ENCODE measurements around the gene MARK2.
A peak's percentile ranks its signal among the peaks of the same experiment; 100 is the strongest.

The MARK2 gene

DNA sequence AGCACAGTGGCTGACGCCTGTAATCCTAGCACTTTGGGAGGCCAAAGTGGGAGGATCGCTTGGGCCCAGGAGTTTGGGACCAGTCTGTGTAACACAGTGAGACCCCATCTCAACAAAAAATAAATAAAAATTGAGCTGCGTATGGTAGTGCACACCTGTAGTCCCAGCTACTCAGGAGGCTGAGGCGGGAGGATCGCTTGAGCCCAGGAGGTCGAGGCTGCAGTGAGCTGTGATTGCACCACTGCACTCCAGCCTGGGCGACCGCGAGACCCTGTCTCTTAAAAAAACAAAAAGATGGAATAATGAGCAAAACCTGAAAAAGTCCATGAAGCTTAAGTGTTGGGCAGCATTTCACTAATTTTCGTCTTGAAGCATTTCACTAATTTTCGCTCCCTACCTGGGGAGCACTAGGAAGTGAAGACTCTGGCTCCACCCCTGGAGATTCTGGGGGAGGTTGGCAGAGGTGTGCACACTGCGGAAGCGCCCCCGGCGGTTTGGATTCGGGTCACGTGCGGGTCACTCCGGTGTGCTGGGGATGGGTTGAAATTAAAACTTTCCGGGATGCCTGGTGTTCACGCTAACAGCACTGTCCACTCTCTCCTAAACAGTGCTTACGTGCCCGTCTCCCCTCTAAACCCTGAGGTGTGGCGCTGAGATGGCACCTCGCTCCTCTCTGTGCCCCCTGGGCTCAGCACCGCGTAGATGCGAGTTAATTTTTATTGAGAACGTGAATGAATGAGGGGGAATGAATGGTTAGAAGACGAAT, 99.0 kb downstream of the MARK2 start:
- DNase-seq = no peak

DNA sequence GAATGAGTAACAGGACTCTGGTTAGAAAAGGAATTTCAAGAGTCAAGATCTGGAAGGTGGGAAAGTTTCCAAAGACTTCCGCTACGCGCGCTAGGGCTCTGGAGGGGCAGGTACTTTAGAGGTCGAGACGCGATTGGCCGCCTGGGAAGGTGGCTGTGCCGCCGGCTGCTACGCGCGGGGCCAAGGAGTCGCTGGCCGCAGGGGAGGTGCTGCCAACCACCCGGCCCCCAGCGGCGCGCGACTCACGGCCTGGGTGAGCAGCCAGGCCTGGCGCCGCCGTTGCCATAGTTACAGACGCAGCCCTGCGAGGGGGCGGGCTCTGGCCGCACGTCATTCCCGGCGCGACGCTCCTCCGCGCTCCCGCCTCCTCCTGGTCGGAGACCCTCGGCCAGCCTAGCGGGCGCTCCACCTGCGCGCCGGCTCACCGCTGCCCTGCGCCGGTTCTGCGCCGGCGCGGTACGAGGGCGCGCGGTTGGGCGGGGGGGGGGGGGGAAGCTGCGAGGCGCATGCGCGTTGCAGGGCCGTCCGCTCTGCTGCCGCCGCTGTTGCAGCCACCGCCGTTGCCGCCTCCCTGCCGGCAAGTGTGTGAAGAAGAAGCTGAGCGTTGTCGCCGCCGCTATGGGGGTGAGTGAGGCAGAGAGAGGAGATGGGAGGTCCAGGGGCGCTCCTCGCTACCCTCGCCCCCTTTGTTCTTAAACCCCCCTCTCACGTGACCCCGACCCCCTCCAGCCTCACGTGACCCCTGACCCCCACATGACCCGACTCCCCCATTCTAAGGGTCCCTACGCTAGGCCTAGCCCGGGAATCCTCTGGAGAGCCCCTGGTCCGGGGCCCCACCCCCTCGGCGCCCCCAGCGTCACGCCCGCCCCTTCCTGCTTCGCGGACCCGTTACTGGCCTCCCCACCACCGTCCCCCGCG, 99.8 kb downstream of the MARK2 start, which contains the start of gene NAA40:
TSS of gene NAA40 (plus strand) at position 524 of the 918 bp plus-strand sequence. CDS start at position 619, 95 bp downstream.
- peak; percentile 98 for DNase-seq

DNA sequence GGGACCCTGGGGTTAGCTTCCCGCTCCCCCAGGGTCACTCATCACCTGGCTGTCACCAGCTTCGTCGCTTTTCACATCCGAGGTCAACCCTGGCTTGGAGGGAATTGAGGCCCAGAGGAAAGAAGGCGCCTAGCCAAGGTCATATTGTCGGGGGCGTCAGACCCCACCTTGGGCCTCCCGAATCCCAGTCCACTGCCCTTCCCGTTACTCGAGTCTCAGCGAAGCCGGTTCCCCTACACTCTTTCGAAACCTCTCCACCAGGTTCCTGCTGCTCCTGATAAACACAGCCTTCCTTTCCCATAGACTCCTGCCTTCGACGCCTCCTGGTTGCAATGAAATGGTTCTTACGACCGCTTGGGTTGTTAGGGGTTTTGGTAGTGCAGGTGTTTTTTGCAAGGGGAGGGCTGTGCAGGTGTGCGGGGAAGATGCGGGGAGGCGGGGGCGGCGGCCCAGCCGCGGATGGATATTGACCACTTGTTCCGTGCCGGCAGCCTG, 100.5 kb downstream of the MARK2 start:
- no peak for DNase-seq

DNA sequence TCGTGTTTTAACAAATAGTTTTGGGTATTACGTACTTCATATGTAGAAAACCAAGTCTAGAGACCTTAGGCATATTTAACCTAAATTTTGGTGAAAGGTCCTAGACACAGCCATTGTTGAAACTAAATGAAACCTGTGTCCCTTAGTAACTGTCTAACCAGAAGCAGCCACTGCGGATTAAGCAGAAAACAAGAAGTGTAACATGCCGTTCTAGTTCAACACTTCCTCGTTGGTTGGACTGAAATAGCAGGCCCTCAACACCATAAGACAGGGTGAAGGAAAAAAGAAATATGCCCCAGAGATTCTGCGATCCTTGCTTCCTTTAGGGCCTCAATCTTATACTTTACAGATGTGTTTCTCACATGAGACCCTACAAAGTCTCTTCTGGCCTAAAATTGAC, 101.9 kb downstream of the MARK2 start:
- DNase-seq = no peak

DNA sequence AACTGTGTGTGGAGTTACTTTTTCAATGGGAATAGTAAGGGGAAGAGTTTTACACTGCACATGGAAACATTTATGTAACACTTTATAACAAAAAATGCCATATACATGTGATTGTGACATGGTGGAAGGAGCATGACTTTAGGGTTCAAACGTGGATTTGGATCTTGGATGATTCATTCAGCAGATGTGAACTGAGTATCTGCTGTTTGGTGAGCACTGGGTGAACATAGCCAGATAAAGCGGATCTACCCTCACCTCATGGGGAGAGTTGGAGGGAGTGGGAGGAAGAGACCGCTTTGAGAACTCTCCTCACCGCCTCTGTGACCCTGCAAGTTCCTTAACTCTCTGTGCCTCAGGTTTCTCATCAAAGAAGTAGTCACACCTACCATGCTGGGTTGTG, 103.0 kb downstream of the MARK2 start:
- no peak for DNase-seq

DNA sequence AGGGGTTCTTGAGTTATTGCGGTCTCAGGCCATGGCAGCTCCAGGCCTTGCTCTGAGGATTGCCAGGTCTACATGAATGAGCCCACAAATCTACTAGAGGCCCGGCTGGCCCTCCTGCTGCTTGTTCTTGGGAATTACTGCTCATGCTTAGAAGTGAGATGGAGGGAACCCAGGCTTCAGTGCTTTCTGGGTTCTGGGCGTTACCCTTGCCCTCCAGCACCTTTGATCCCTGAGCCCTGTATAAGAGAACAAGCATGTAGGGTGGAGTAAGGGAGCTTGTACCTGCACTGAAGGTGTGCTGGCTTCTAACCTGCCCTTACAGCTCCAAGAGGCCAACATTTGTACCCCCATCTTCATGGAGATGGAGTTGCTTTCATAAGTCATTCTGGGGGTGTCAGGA, 103.9 kb downstream of the MARK2 start:
- DNase-seq = no peak

DNA sequence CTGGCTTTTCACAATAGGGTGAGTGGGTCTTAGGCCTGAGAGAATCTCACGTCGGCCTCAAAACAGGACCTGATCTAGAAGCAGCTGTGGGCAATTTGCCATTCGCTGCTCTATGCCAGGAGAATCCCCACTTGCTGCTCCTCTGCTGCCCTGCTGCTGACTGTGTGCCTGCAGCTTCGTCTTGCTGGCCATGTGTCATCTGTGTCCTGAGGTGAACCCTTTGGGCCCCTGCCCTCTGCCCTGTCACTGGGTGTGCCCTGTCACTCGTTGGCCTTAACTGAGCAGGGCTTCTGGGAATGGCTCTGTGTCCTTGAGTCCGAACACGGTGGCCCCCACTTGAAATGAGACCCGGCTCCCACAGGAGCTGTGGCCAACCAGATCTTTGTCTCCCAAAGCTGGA, 106.1 kb downstream of the MARK2 start:
- no peak for DNase-seq

DNA sequence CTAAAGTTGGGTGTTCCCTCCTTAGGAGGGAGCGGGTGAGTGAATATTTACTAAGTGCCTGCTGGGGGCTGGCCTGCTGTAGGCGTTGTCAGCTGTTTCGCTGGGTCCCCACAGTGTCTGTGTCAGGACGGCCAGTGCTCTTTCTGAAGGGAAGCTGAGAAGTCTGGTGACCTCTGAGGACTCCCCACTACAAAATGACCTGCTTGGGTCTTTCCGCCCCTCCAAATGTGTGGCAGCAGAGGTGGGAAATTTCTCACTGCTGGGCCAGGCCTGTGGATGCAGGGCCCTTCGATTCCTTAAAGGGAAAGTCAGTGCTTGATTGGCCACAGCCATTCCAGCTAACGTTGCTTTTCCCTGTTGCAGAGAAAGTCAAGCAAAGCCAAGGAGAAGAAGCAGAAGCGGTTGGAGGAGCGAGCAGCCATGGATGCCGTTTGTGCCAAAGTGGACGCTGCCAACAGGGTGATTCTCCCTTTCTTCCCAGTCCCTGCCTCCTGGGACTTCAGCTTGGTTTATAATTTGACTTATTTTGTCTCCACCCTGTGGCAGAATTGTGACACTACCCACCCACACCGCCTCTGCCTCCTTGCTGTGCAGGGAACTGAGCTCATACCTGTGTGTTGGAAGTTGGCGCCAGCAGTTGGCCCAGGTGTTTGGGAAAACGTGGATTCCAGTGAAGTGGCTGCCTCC, 106.7 kb downstream of the MARK2 start:
- DNase-seq = no peak

DNA sequence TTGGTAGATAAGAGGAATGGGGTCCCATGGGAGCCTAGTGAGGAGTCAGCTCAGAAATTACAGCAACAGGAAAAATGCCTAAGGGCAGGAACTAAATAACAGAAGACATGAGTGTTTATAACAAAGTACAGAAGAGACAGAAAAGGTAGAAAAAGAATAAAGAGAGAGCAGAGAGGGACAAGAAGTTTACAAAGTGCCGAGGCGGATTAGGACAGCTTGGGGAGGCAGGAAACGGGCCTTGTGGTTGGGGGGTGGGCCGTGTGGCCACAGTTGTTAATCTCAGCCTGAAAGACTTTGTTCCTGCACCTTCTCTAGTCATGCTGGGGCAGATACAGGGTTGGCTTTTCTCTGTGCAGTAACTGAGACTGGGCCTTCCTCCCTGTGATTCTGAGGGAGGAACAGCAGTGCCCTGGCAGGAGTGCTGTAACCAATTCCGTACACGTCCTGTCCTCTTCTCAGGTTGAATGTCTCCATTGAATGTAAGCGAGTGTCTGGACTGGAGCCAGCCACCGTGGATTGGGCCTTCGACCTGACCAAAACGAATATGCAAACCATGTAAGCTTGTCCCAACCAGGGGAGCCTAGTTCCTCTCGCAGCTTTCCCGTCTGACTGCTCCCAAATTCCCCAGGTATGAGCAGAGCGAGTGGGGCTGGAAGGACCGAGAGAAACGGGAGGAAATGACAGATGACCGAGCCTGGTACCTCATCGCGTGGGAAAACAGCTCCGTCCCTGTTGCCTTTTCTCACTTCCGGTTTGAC, 113.0 kb downstream of the MARK2 start:
- DNase-seq = peak; percentile 24

DNA sequence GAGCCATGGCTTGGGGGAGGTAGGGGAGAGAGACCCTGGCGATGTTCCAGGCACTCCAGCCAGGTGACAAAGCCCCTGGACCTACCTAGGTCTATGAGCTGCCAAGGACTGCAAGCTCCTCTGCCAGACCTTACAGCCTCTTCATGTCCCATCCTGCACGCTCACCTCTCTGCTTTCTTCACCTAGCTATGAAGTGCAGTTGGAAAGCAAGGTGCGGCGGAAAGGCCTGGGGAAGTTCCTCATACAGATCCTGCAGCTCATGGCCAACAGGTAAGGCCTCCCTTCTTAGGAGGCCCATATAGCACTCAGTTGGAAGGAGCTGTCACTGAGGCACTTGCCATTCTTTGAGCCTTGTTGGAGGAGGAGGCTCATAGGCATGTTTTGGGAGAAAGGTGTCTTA, 113.7 kb downstream of the MARK2 start:
- no peak for DNase-seq

DNA sequence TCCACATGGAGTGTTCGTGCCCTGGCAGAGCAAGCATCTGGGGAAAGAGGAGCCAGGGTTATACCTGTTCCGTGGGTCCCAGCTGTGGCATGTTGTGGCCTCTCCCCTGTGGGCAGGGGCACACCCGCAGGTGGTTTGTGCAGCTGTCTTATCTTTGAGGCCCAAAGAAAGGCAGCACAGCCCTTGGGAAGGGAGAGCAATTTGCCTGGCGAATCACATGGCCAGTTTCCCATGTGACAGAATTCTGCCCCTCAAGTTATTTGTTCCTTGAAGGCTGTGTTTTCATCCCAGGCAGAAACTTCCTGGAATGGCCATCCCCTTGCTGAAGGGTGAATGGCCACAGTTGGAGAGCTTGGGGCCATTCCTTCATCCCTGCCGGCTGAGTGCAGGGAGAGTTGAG, 119.1 kb downstream of the MARK2 start:
- no peak for DNase-seq
